Measurements from ENCODE around the gene MAIP1. TPM values are rescaled to one million over a fixed set of nuclear protein-coding genes. Genes with fewer than 3 reads are reported as not detected.

MAIP1 gene
- total RNA-seq, 1 experiment from 2014 or later = 23.5 TPM

- TF ChIP-seq, protein P1, sequence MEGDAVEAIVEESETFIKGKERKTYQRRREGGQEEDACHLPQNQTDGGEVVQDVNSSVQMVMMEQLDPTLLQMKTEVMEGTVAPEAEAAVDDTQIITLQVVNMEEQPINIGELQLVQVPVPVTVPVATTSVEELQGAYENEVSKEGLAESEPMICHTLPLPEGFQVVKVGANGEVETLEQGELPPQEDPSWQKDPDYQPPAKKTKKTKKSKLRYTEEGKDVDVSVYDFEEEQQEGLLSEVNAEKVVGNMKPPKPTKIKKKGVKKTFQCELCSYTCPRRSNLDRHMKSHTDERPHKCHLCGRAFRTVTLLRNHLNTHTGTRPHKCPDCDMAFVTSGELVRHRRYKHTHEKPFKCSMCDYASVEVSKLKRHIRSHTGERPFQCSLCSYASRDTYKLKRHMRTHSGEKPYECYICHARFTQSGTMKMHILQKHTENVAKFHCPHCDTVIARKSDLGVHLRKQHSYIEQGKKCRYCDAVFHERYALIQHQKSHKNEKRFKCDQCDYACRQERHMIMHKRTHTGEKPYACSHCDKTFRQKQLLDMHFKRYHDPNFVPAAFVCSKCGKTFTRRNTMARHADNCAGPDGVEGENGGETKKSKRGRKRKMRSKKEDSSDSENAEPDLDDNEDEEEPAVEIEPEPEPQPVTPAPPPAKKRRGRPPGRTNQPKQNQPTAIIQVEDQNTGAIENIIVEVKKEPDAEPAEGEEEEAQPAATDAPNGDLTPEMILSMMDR (conservative IDR thresholded peaks at IDR 0.05) = peak; percentile 83
- TF ChIP-seq EZH2 (IDR thresholded peaks at IDR 0.05; ENCODE audit: low read depth) = no peak
- Histone ChIP-seq H3K27ac (peak overlapping the region; percentile 91; the same call in 1 of the 2 replicates), H4K20me1 (ENCODE audit: insufficient read depth) (no peaks in the 10 kb centered on the region), H3K4me1 (replicated peaks; ENCODE audit: insufficient read depth) (peaks cover 37% of the 10 kb centered on the region), H3K79me2 (ENCODE audit: low read depth) (no peaks in the 10 kb centered on the region), H3K9me2 (ENCODE audit: insufficient read depth) (no peaks in the 10 kb centered on the region), H3K27me3 (ENCODE audit: insufficient read depth, low read depth) (no peaks in the 10 kb centered on the region), H3K9me3 (ENCODE audit: insufficient read depth, low read depth) (no peaks in the 10 kb centered on the region), H3K36me3 (ENCODE audit: low read depth) (no peaks in the 10 kb centered on the region), H3F3A (ENCODE audit: insufficient read depth, low read depth) (peaks cover 14% of the 10 kb centered on the region), H2AFZ (no peak overlapping the region), H3K4me3 (no peak overlapping the region), H3K4me2 (no peak overlapping the region)
- no peak for DNase-seq
- intact Hi-C loops (cut with micrococcal nuclease; ENCODE audit: unreplicated experiment) = loop anchor here (1.0 to 10.0 kb wide), 3 partner anchors 604 to 911 kb away; partner anchors contain the start of genes NIF3L1 and PPIL3
- ChIA-PET POLR2A (ENCODE audit: unreplicated experiment) (interaction anchor here (0.7 kb wide), 2 partner anchors 8 to 553 kb away, joined by 3 read pairs; partner anchors contain the start of gene SGO2), CTCF (interaction anchor here (0.6 to 1.6 kb wide), 3 partner anchors 10 to 766 kb away, joined by 4 to 11 read pairs (median 6); no protein-coding TSS in a partner anchor)
- no TSS peak for BruUV-seq (replicated peaks)
These were observed 18.3 kb downstream of the MAIP1 start for GRCh38 chr2:199973703-199974102.

DNA sequence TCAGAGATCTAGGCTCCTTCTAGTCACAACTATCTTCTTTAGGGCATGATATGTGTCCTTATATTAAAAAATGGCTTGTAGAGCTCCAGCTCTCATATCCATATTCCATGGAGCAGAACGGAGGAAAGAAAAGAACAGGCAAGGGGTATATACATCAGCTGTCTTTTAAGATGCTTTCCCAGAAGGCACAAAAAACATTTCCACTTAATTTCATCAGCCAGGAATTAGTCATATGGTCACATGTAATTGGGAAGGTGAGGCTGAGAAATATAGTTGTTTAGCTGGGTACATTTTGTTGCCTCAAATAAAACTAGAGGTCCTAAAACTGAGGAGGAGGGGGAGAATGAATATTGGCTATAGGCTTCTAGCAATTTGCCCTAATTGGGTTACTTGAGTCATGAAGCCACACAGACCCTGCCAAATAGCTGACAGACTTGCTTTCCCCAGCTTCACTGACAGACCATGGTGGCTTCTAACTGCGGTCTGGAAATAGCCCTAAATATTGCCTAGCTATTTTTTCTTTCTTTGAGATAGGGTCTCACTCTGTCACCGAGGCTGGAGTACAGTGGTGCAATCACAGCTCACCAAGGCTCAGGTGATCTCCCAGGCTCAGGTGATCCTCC is 20.0 kb downstream of the MAIP1 start:
- Histone ChIP-seq H3K9me3 (ENCODE audit: insufficient read depth, low read depth) (no peaks in the 10 kb centered on the region), H3K4me3 (no peak overlapping the region), H3K4me2 (peak overlapping the region; percentile 47), H3K9me2 (ENCODE audit: insufficient read depth) (no peaks in the 10 kb centered on the region), H3K36me3 (ENCODE audit: low read depth) (no peaks in the 10 kb centered on the region), H3K27me3 (ENCODE audit: insufficient read depth, low read depth) (no peaks in the 10 kb centered on the region), H4K20me1 (ENCODE audit: insufficient read depth) (no peaks in the 10 kb centered on the region), H3K27ac (peak overlapping the region; percentile 91), H3K4me1 (replicated peaks; ENCODE audit: insufficient read depth) (peaks cover 50% of the 10 kb centered on the region), H2AFZ (no peak overlapping the region), H3F3A (ENCODE audit: insufficient read depth, low read depth) (peaks cover 17% of the 10 kb centered on the region), H3K79me2 (ENCODE audit: low read depth) (no peaks in the 10 kb centered on the region)
- POLR2A ChIA-PET (ENCODE audit: unreplicated experiment) = interaction anchor here (0.7 kb wide), 1 partner anchor 508 kb away, joined by 4 read pairs; no protein-coding TSS in a partner anchor
- TSS peak; percentile 23 for BruUV-seq (replicated peaks)
- CTCF ChIA-PET = interaction anchor here (0.6 kb wide), 1 partner anchor 404 kb away, joined by 3 read pairs; no protein-coding TSS in a partner anchor
- TF ChIP-seq, protein P1 (conservative IDR thresholded peaks at IDR 0.05) = no peak
- TF ChIP-seq EZH2 (IDR thresholded peaks at IDR 0.05; ENCODE audit: low read depth) = no peak
- intact Hi-C loops (cut with micrococcal nuclease; ENCODE audit: unreplicated experiment) = loop anchor here (10.0 kb wide), 1 partner anchor 909 kb away; the partner anchor contains the start of genes NIF3L1 and PPIL3
- no peak for DNase-seq

DNA sequence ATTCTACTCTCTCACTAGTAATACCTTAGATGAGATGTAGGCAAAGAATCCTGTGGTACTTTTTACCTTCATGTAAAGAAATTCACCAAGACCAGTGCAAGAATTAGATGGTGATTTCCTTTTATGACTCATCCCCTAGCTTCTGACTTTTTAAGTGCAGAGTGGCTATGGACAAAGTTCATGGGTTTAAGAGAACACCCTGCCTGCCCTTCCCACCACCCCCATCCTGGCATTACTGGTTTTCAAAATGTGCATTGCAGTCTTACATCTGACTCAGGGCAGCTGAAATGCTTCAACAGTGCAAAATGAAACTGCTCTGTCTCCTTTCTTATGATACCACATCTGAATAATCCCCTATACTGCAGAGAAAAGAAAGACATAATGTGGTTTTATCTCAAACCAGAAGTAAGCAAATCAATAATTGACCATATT is 22.6 kb downstream of the MAIP1 start:
- no TSS peak for BruUV-seq (replicated peaks)
- H2AFZ ChIP-seq = no peak overlapping the region
- H3K27me3 ChIP-seq (ENCODE audit: insufficient read depth, low read depth) = no peaks in the 10 kb centered on the region
- no peaks in the 10 kb centered on the region for H4K20me1 ChIP-seq (ENCODE audit: insufficient read depth)
- peaks cover 50% of the 10 kb centered on the region for H3K4me1 ChIP-seq (replicated peaks; ENCODE audit: insufficient read depth)
- H3K27ac ChIP-seq = peak overlapping the region; percentile 91
- DNase-seq = peak; percentile 76 to 96
- H3K79me2 ChIP-seq (ENCODE audit: low read depth) = no peaks in the 10 kb centered on the region
- no peaks in the 10 kb centered on the region for H3K9me3 ChIP-seq (ENCODE audit: insufficient read depth, low read depth)
- ChIA-PET CTCF (interaction anchor here (1.1 kb wide), 1 partner anchor 506 kb away, joined by 5 read pairs; no protein-coding TSS in a partner anchor), POLR2A (ENCODE audit: unreplicated experiment) (interaction anchor here (0.7 kb wide), 1 partner anchor 712 kb away, joined by 8 read pairs; no protein-coding TSS in a partner anchor)
- peaks cover 17% of the 10 kb centered on the region for H3F3A ChIP-seq (ENCODE audit: insufficient read depth, low read depth)
- H3K36me3 ChIP-seq (ENCODE audit: low read depth) = no peaks in the 10 kb centered on the region
- no peaks in the 10 kb centered on the region for H3K9me2 ChIP-seq (ENCODE audit: insufficient read depth)
- H3K4me3 ChIP-seq = peak overlapping the region; percentile 44; the same call in 1 of the 2 replicates
- intact Hi-C loops (cut with micrococcal nuclease; ENCODE audit: unreplicated experiment) = loop anchor here (1.0 to 10.0 kb wide), 3 partner anchors 325 to 907 kb away; partner anchors contain the start of genes NIF3L1 and PPIL3
- peak overlapping the region; percentile 83 for H3K4me2 ChIP-seq
- TF ChIP-seq, protein P1 (conservative IDR thresholded peaks at IDR 0.05) = no peak
- TF ChIP-seq EZH2 (IDR thresholded peaks at IDR 0.05; ENCODE audit: low read depth) = no peak

Measured in PC-9 (cell line).